K562 (cell line): Measurements from ENCODE around the gene IKBKG. TPM values are rescaled to one million over a fixed set of nuclear protein-coding genes. Genes with fewer than 3 reads are reported as not detected.
A peak's percentile ranks its signal among the peaks of the same experiment; 100 is the strongest.

ENCODE experiments used
- BRD4 ChIP-seq: fragments of 200-600 bp; sonication (generic); IDR thresholded peaks from 2 replicates; pipeline ENCODE4 v1.6.1; 2017; ENCODE audit warnings: inconsistent platforms
- CXXC5 ChIP-seq: fragments of 250-450 bp; sonication (Bioruptor Pico); IDR thresholded peaks from 2 replicates; pipeline ENCODE4 v1.8.0; 2022; ENCODE audit warnings: inconsistent platforms, mild to moderate bottlenecking, moderate library complexity
- EGR1 ChIP-seq: fragments of 450-650 bp; conservative IDR thresholded peaks from 2 replicates; pipeline ENCODE4 v1.6.1; 2017; ENCODE audit warnings: mild to moderate bottlenecking
- ELF1 ChIP-seq: fragments of 200-800 bp; sonication (Bioruptor generic); IDR thresholded peaks from 2 replicates; pipeline ENCODE4 v1.6.1; 2016; ENCODE audit warnings: missing genetic modification characterization, missing compliant biosample characterization
- FOSL1 ChIP-seq: fragments of 200-800 bp; sonication (Bioruptor generic); conservative IDR thresholded peaks from 2 replicates; pipeline ENCODE4 v1.6.1; 2016; ENCODE audit warnings: missing genetic modification characterization, missing compliant biosample characterization
- GTF2E2 ChIP-seq: fragments of 200-800 bp; sonication (Bioruptor generic); IDR thresholded peaks from 2 replicates; pipeline ENCODE4 v1.6.1; 2016; ENCODE audit warnings: missing genetic modification characterization, missing compliant biosample characterization
- HIVEP1 ChIP-seq: fragments of 250-450 bp; sonication (Bioruptor Pico); IDR thresholded peaks from 2 replicates; pipeline ENCODE4 v1.4.0; 2020; ENCODE audit warnings: mild to moderate bottlenecking
- MAFG ChIP-seq: fragments of 450-650 bp; conservative IDR thresholded peaks from 2 replicates; pipeline ENCODE4 v1.6.1; 2016; ENCODE audit warnings: missing genetic modification characterization, missing compliant biosample characterization
- MIER1 ChIP-seq: fragments of 450-650 bp; IDR thresholded peaks from 2 replicates; pipeline ENCODE4 v1.6.1; 2016; ENCODE audit warnings: antibody characterized with exemption, mild to moderate bottlenecking, low read depth
- PHB ChIP-seq: fragments of 250-450 bp; sonication (Bioruptor Pico); IDR thresholded peaks from 2 replicates; pipeline ENCODE4 v1.5.0; 2021
- POLR2H ChIP-seq: IDR thresholded peaks from 2 replicates; pipeline ENCODE4 v1.6.1; 2016; ENCODE audit warnings: missing genetic modification characterization, low read depth, mild to moderate bottlenecking, control low read depth, missing compliant biosample characterization, moderate library complexity
- RAD21 ChIP-seq, 2 experiments: fragments of 250-450 bp in 1 of 2; fragments of 450-650 bp in 1 of 2; sonication (Bioruptor Pico) in 1 of 2; formaldehyde crosslinking in 1 of 2; IDR thresholded peaks in 1 of 2; conservative IDR thresholded peaks in 1 of 2; 2 replicates each; pipeline versions ENCODE4 v1.4.0 to v1.8.0; 2020 to 2022; ENCODE audit warnings: mild to moderate bottlenecking in 2 of 2, moderate library complexity in 1 of 2
- RBBP5 ChIP-seq: fragments of 200-600 bp; sonication (generic); IDR thresholded peaks from 2 replicates; pipeline ENCODE4 v1.6.1; 2012; ENCODE audit warnings: borderline replicate concordance, mild to moderate bottlenecking, low read length, control low read depth, inconsistent platforms; ENCODE audit not compliant: insufficient read depth, poor library complexity, severe bottlenecking
- SMARCA4 ChIP-seq: fragments of 450-650 bp; IDR thresholded peaks from 2 replicates; pipeline ENCODE4 v1.6.1; 2016
- THRAP3 ChIP-seq: fragments of 450-650 bp; IDR thresholded peaks from 2 replicates; pipeline ENCODE4 v1.6.1; 2016; ENCODE audit warnings: mild to moderate bottlenecking, inconsistent platforms, borderline replicate concordance
- ZNF174 ChIP-seq: fragments of 250-450 bp; sonication (Bioruptor Pico); IDR thresholded peaks from 2 replicates; pipeline ENCODE4 v1.4.0; 2020; ENCODE audit warnings: mild to moderate bottlenecking
- polyA plus RNA-seq, 8 experiments: library from polyadenylated mRNA; depleted of rRNA in 4 of 8; stranded (reverse) in 5 of 8; unstranded in 3 of 8; fragments of >200 nt; fragmentation: Nextera tagmentation in 2 of 8; fragmentation: Illumina TruSeq in 1 of 8; extraction: Ambion mirVana in 2 of 8; extraction: Trizol in 1 of 8; gene quantifications; 2 replicates each; pipeline versions ENCODE4 v1.2.1 to v1.2.3, GENCODE V29; 2011 to 2014; ENCODE audit warnings: inconsistent platforms in 1 of 8, missing spikeins in 1 of 8
- total RNA-seq, 7 experiments: library from RNA; depleted of rRNA in 6 of 7; stranded (reverse); fragments of >200 nt in 6 of 7; fragmentation: Illumina TruSeq in 2 of 7; extraction: Trizol in 2 of 7; gene quantifications; 2 replicates each; pipeline versions ENCODE4 v1.2.1 to v1.2.3, GENCODE V29; 2011 to 2021; ENCODE audit warnings: low replicate concordance in 1 of 7
- TF ChIP-seq, protein P1 (sequence below), 2 experiments: fragments of 450-650 bp in 1 of 2; sonication (generic) in 1 of 2; formaldehyde crosslinking in 1 of 2; IDR thresholded peaks; 2 replicates each; pipeline versions ENCODE4 v1.7.1 to v1.9.0; 2016 to 2022; ENCODE audit warnings: inconsistent platforms in 1 of 2, mild to moderate bottlenecking in 1 of 2, missing genetic modification reagents in 1 of 2

IKBKG gene
- total and polyA plus RNA-seq, 9 of the 15 experiments (the other 6 are each of a cell fraction or from before 2014, with no cell fraction given): 0.68 to 60.0 (median 21.9) TPM

DNA sequence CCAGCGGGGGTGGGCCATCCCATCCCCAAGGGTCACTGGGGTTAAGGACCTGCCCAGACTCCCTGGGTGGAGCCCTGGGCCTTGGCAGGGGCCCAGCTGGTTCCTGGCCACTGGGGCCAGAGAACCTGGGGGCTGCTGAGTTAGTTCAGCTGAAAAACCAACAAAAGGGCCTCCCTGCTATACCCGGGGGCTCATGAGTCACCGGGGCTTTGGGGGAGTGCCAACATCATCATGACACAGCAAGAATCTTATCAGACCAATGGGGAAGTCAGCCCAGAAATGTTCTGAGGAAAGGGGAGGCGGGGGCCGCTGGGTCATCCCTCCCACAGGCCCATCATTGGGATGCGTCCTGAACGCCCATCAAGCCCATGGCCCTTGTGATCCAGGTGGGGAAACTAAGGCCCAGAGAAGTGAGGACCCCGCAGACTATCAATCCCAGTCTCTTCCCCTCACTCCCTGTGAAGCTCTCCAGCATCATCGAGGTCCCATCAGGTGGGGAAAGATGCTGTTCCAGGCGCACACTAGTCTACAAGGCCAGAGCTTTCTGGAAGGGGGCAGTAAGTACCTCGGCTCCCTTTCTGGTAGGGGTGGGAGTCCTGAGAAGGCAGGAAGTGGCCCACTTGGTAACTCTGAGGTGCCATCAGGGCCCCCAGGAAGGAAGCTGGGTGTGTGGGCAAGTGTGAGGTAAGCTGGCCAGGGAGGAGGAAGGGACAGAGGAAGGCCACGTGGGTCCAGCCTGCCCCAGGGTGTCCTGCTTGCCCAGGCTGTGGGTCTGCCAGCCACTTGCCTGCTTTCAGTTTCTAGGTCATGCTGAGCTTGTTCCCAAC, 5.3 kb upstream of the IKBKG start (continued):
- TF ChIP-seq RAD21 (CRISPR knock-in tag; conservative IDR thresholded peaks at IDR 0.05 in 1 of 2, IDR thresholded peaks at IDR 0.05 in 1 of 2): no peak
- TF ChIP-seq MAFG (tag): peak; percentile 97
- TF ChIP-seq RBBP5: peak; percentile 26
- peak; percentile 94 for TF ChIP-seq SMARCA4
- TF ChIP-seq FOSL1 (tag): peak; percentile 99
- TF ChIP-seq THRAP3: no peak
- TF ChIP-seq POLR2H (tag): 0 out of 2 replicates have a peak, but pooled peaks have one; percentile 40
- TF ChIP-seq MIER1: no peak
- peak; percentile 56; the same call in 1 of the 2 replicates for TF ChIP-seq ELF1 (tag)
- no peak for TF ChIP-seq ZNF174 (CRISPR knock-in tag)
- TF ChIP-seq GTF2E2: no peak
- TF ChIP-seq HIVEP1: 0 out of 2 replicates have a peak, but pooled peaks have one; percentile 2
- TF ChIP-seq, protein P1, sequence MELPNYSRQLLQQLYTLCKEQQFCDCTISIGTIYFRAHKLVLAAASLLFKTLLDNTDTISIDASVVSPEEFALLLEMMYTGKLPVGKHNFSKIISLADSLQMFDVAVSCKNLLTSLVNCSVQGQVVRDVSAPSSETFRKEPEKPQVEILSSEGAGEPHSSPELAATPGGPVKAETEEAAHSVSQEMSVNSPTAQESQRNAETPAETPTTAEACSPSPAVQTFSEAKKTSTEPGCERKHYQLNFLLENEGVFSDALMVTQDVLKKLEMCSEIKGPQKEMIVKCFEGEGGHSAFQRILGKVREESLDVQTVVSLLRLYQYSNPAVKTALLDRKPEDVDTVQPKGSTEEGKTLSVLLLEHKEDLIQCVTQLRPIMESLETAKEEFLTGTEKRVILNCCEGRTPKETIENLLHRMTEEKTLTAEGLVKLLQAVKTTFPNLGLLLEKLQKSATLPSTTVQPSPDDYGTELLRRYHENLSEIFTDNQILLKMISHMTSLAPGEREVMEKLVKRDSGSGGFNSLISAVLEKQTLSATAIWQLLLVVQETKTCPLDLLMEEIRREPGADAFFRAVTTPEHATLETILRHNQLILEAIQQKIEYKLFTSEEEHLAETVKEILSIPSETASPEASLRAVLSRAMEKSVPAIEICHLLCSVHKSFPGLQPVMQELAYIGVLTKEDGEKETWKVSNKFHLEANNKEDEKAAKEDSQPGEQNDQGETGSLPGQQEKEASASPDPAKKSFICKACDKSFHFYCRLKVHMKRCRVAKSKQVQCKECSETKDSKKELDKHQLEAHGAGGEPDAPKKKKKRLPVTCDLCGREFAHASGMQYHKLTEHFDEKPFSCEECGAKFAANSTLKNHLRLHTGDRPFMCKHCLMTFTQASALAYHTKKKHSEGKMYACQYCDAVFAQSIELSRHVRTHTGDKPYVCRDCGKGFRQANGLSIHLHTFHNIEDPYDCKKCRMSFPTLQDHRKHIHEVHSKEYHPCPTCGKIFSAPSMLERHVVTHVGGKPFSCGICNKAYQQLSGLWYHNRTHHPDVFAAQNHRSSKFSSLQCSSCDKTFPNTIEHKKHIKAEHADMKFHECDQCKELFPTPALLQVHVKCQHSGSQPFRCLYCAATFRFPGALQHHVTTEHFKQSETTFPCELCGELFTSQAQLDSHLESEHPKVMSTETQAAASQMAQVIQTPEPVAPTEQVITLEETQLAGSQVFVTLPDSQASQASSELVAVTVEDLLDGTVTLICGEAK (IDR thresholded peaks at IDR 0.05): no peak
- TF ChIP-seq, protein P1 (CRISPR knock-in tag; IDR thresholded peaks at IDR 0.05): no peak
- TF ChIP-seq CXXC5 (CRISPR knock-in tag): peak; percentile 49; the same call in 1 of the 2 replicates
- peak; percentile 81 for TF ChIP-seq EGR1
- TF ChIP-seq PHB (CRISPR knock-in tag): no peak; the same call in 1 of the 2 replicates
- peak; percentile 24; the same call in 1 of the 2 replicates for TF ChIP-seq BRD4
